ENCODE data around the gene KLF6. TPM values are rescaled to one million over a fixed set of nuclear protein-coding genes. Genes with fewer than 3 reads are reported as not detected.

The KLF6 gene
- total and polyA plus RNA-seq, 9 of the 15 experiments (the other 6 are each of a cell fraction or from before 2014, with no cell fraction given): 3.2 to 23.9 (median 8.0) TPM

DNA sequence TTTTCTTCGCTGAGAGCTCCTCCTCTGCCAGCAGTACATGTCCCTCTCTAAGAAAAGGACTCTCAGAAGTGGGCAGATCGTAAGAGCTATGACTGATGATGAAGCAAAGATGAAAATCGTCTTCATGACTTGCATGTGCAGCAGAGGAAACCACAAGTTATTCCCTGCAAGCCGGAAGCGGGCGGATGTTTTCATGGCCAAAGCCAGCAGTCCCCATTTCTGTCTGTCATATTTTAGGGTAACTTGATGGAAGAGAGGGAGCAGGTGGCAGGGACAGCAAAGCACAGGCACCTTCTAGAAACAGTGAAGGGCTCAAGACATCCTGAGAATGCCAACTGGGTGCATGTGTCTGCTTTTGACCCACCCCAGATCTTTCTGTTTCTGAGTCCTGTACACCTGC is 19.9 kb downstream of the KLF6 start (continued):
- TF ChIP-seq, protein P1, sequence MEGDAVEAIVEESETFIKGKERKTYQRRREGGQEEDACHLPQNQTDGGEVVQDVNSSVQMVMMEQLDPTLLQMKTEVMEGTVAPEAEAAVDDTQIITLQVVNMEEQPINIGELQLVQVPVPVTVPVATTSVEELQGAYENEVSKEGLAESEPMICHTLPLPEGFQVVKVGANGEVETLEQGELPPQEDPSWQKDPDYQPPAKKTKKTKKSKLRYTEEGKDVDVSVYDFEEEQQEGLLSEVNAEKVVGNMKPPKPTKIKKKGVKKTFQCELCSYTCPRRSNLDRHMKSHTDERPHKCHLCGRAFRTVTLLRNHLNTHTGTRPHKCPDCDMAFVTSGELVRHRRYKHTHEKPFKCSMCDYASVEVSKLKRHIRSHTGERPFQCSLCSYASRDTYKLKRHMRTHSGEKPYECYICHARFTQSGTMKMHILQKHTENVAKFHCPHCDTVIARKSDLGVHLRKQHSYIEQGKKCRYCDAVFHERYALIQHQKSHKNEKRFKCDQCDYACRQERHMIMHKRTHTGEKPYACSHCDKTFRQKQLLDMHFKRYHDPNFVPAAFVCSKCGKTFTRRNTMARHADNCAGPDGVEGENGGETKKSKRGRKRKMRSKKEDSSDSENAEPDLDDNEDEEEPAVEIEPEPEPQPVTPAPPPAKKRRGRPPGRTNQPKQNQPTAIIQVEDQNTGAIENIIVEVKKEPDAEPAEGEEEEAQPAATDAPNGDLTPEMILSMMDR (IDR thresholded peaks at IDR 0.05 in 2 of 3, conservative IDR thresholded peaks at IDR 0.05 in 1 of 3; ENCODE audit: insufficient read depth in 2 of 3, low read depth in 1 of 3, low read length in 3 of 3): no peak
- no peak for TF ChIP-seq LEF1 (IDR thresholded peaks at IDR 0.05)
- TF ChIP-seq, protein P2, sequence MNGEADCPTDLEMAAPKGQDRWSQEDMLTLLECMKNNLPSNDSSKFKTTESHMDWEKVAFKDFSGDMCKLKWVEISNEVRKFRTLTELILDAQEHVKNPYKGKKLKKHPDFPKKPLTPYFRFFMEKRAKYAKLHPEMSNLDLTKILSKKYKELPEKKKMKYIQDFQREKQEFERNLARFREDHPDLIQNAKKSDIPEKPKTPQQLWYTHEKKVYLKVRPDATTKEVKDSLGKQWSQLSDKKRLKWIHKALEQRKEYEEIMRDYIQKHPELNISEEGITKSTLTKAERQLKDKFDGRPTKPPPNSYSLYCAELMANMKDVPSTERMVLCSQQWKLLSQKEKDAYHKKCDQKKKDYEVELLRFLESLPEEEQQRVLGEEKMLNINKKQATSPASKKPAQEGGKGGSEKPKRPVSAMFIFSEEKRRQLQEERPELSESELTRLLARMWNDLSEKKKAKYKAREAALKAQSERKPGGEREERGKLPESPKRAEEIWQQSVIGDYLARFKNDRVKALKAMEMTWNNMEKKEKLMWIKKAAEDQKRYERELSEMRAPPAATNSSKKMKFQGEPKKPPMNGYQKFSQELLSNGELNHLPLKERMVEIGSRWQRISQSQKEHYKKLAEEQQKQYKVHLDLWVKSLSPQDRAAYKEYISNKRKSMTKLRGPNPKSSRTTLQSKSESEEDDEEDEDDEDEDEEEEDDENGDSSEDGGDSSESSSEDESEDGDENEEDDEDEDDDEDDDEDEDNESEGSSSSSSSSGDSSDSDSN (IDR thresholded peaks at IDR 0.05; ENCODE audit: borderline replicate concordance in 1 of 2, low read depth in 2 of 2, low read length in 2 of 2): no peak
- no peak for TF ChIP-seq SIN3A (IDR thresholded peaks at IDR 0.05; ENCODE audit: borderline replicate concordance in 2 of 2, control insufficient read depth in 1 of 2, low read depth in 2 of 2, low read length in 2 of 2)
- no peak for TF ChIP-seq HNRNPL (IDR thresholded peaks at IDR 0.05; ENCODE audit: low read depth, low read length)
- no peak for TF ChIP-seq ZNF785 (CRISPR knock-in tag; IDR thresholded peaks at IDR 0.05)
- TF ChIP-seq, protein P3, sequence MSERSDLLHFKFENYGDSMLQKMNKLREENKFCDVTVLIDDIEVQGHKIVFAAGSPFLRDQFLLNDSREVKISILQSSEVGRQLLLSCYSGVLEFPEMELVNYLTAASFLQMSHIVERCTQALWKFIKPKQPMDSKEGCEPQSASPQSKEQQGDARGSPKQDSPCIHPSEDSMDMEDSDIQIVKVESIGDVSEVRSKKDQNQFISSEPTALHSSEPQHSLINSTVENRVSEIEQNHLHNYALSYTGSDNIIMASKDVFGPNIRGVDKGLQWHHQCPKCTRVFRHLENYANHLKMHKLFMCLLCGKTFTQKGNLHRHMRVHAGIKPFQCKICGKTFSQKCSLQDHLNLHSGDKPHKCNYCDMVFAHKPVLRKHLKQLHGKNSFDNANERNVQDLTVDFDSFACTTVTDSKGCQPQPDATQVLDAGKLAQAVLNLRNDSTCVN (CRISPR knock-in tag; IDR thresholded peaks at IDR 0.05): no peak
- TF ChIP-seq ATF7 (IDR thresholded peaks at IDR 0.05): peak; percentile 30; the same call in 1 of the 2 replicates
- TF ChIP-seq ZNF398 (CRISPR knock-in tag; IDR thresholded peaks at IDR 0.05): no peak
- TF ChIP-seq ZNF124 (CRISPR knock-in tag; IDR thresholded peaks at IDR 0.05): no peak
- TF ChIP-seq ZNF766 (CRISPR knock-in tag; conservative IDR thresholded peaks at IDR 0.05): 0 out of 2 replicates have a peak, but pooled peaks have one; percentile 50
- TF ChIP-seq ZC3H11A (IDR thresholded peaks at IDR 0.05; ENCODE audit: low read depth, low read length): no peak
- TF ChIP-seq TFAP4 (CRISPR knock-in tag; IDR thresholded peaks at IDR 0.05; ENCODE audit: borderline replicate concordance): no peak
- TF ChIP-seq STAT5B (CRISPR knock-in tag; IDR thresholded peaks at IDR 0.05): no peak
- TF ChIP-seq ZNF282 (CRISPR knock-in tag; IDR thresholded peaks at IDR 0.05): no peak
- no peak for TF ChIP-seq TAF15 (IDR thresholded peaks at IDR 0.05; ENCODE audit: low read depth, low read length)
- TF ChIP-seq ZNF41 (CRISPR knock-in tag; conservative IDR thresholded peaks at IDR 0.05): no peak
- 0 out of 2 replicates have a peak, but pooled peaks have one; percentile 45 for TF ChIP-seq ZNF395 (CRISPR knock-in tag; IDR thresholded peaks at IDR 0.05)

Data from K562 (cell line).